ENCODE data around the gene CRYZ. TPM values are rescaled to one million over a fixed set of nuclear protein-coding genes. Genes with fewer than 3 reads are reported as not detected.

The CRYZ gene
- total and polyA plus RNA-seq, 2 experiments from 2014 or later: 23.5 to 26.9 TPM

GRCh38 chr1:74775735-74776134 is 42.9 kb upstream of the CRYZ start:
- Histone ChIP-seq H3F3A (ENCODE audit: insufficient read depth) (no peaks in the 10 kb centered on the region), H3K79me2 (ENCODE audit: insufficient read depth) (no peaks in the 10 kb centered on the region), H3K27ac (no peak overlapping the region), H3K4me1 (ENCODE audit: insufficient read depth) (no peaks in the 10 kb centered on the region), H3K4me3 (no peak overlapping the region), H3K36me3 (ENCODE audit: low read depth) (no peaks in the 10 kb centered on the region), H2AFZ (no peak overlapping the region), H3K9ac (no peak overlapping the region), H3K27me3 (replicated peaks; ENCODE audit: insufficient read depth) (peaks cover 18% of the 10 kb centered on the region), H3K9me3 (ENCODE audit: low read depth) (no peaks in the 10 kb centered on the region), H4K20me1 (ENCODE audit: insufficient read depth) (no peaks in the 10 kb centered on the region), H3K4me2 (ENCODE audit: unreplicated experiment) (no peak overlapping the region), H3K9me2 (ENCODE audit: insufficient read depth) (no peaks in the 10 kb centered on the region)
- in situ Hi-C loops (cut with MboI): no loop called here
- no peak for TF ChIP-seq EZH2phosphoT487 (IDR thresholded peaks at IDR 0.05; ENCODE audit: insufficient read depth, low read depth)
- TF ChIP-seq EZH2 (IDR thresholded peaks at IDR 0.05; ENCODE audit: insufficient read depth, poor library complexity, severe bottlenecking): no peak
- WGBS, 2 experiments (ENCODE audit: low coverage in 1 of 2, low lambda C conversion rate in 2 of 2, missing lambda C conversion rate in 2 of 2): 75 to 78% methylated on average over 2 of the region's 2 CpGs
- no peak for DNase-seq

DNA sequence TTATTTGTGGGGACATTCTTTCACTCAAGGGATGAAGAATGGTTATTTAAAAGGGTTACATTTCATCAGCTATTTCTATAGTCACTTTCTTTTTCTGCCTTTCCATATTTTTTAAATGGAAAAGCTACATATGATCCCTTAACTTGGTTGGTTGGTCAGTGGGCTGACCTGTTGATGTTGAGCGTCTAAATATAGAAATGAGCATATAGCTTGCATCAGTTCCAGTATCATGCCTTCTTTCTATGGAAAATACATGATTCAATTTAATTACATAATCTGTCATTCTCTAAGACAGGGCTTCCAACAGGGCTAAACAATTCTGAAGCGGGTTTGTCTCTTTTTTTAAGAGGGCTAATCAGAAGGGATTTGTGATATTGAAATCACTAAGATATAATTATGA is 40.7 kb upstream of the CRYZ start:
- Histone ChIP-seq H3K4me1 (ENCODE audit: insufficient read depth) (no peaks in the 10 kb centered on the region), H3K27me3 (replicated peaks; ENCODE audit: insufficient read depth) (peaks cover 18% of the 10 kb centered on the region), H3K79me2 (ENCODE audit: insufficient read depth) (no peaks in the 10 kb centered on the region), H3K9ac (no peak overlapping the region), H3K4me3 (no peak overlapping the region), H3K9me2 (ENCODE audit: insufficient read depth) (no peaks in the 10 kb centered on the region), H4K20me1 (ENCODE audit: insufficient read depth) (no peaks in the 10 kb centered on the region), H3K4me2 (ENCODE audit: unreplicated experiment) (no peak overlapping the region), H3F3A (ENCODE audit: insufficient read depth) (no peaks in the 10 kb centered on the region), H3K9me3 (ENCODE audit: low read depth) (no peaks in the 10 kb centered on the region), H3K27ac (no peak overlapping the region), H3K36me3 (ENCODE audit: low read depth) (no peaks in the 10 kb centered on the region), H2AFZ (no peak overlapping the region)
- in situ Hi-C loops (cut with MboI): loop anchor here (5.0 kb wide), 1 partner anchor 429 kb away; no protein-coding TSS in a partner anchor
- WGBS, 2 experiments (ENCODE audit: low coverage in 1 of 2, low lambda C conversion rate in 2 of 2, missing lambda C conversion rate in 2 of 2): 45 to 54% methylated on average over 2 of the region's 2 CpGs
- DNase-seq: no peak
- TF ChIP-seq EZH2phosphoT487 (IDR thresholded peaks at IDR 0.05; ENCODE audit: insufficient read depth, low read depth): no peak
- no peak for TF ChIP-seq EZH2 (IDR thresholded peaks at IDR 0.05; ENCODE audit: insufficient read depth, poor library complexity, severe bottlenecking)

DNA sequence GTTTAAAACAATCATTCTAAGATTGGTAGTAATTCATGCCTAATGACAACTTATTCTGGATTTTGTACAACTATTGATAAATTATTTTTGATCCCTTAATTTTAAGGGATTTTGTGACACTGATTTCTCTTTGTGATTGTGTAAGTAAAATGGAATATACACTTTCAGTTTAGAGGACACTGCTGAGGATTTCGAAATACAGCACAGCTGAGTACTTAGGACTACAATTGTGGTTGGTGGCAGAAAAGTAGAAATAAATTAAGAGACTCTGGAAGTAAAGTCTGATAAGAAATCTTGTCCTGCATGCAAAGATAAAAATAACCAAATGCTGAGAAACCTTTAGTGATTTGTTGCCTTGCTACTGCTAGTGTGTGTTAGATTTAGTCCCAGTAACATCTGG is 40.1 kb upstream of the CRYZ start:
- no peaks in the 10 kb centered on the region for H3K4me1 ChIP-seq (ENCODE audit: insufficient read depth)
- no peak overlapping the region for H3K4me2 ChIP-seq (ENCODE audit: unreplicated experiment)
- in situ Hi-C loops (cut with MboI): loop anchor here (5.0 kb wide), 1 partner anchor 429 kb away; no protein-coding TSS in a partner anchor

GRCh38 chr1:74771913-74772515 is 39.2 kb upstream of the CRYZ start:
- H3K27ac ChIP-seq: no peak overlapping the region
- no peaks in the 10 kb centered on the region for H3K9me3 ChIP-seq (ENCODE audit: low read depth)
- no peaks in the 10 kb centered on the region for H3K36me3 ChIP-seq (ENCODE audit: low read depth)
- H3K9ac ChIP-seq: no peak overlapping the region
- in situ Hi-C loops (cut with MboI): loop anchor here (5.0 kb wide), 1 partner anchor 430 kb away; no protein-coding TSS in a partner anchor
- H2AFZ ChIP-seq: no peak overlapping the region
- H3K27me3 ChIP-seq (replicated peaks; ENCODE audit: insufficient read depth): peaks cover 18% of the 10 kb centered on the region
- H3K79me2 ChIP-seq (ENCODE audit: insufficient read depth): no peaks in the 10 kb centered on the region
- no peaks in the 10 kb centered on the region for H3K4me1 ChIP-seq (ENCODE audit: insufficient read depth)
- H4K20me1 ChIP-seq (ENCODE audit: insufficient read depth): no peaks in the 10 kb centered on the region
- TF ChIP-seq EZH2 (IDR thresholded peaks at IDR 0.05; ENCODE audit: insufficient read depth, poor library complexity, severe bottlenecking) (no peak), EZH2phosphoT487 (IDR thresholded peaks at IDR 0.05; ENCODE audit: insufficient read depth, low read depth) (no peak)
- H3K4me3 ChIP-seq: no peak overlapping the region
- no peaks in the 10 kb centered on the region for H3K9me2 ChIP-seq (ENCODE audit: insufficient read depth)
- DNase-seq: peak; percentile 65
- no peak overlapping the region for H3K4me2 ChIP-seq (ENCODE audit: unreplicated experiment)
- 22 to 24% methylated on average over 7 of the region's 7 CpGs for WGBS, 2 experiments (ENCODE audit: low coverage in 1 of 2, low lambda C conversion rate in 2 of 2, missing lambda C conversion rate in 2 of 2)
- H3F3A ChIP-seq (ENCODE audit: insufficient read depth): no peaks in the 10 kb centered on the region

More for the DNA sequence above, 40.1 kb upstream of the CRYZ start:
- Histone ChIP-seq H3K9ac (no peak overlapping the region), H3K9me2 (ENCODE audit: insufficient read depth) (no peaks in the 10 kb centered on the region), H2AFZ (no peak overlapping the region), H3K36me3 (ENCODE audit: low read depth) (no peaks in the 10 kb centered on the region), H3K9me3 (ENCODE audit: low read depth) (no peaks in the 10 kb centered on the region), H3K4me3 (no peak overlapping the region), H3F3A (ENCODE audit: insufficient read depth) (no peaks in the 10 kb centered on the region), H3K27me3 (replicated peaks; ENCODE audit: insufficient read depth) (peaks cover 18% of the 10 kb centered on the region), H3K79me2 (ENCODE audit: insufficient read depth) (no peaks in the 10 kb centered on the region), H3K27ac (no peak overlapping the region), H4K20me1 (ENCODE audit: insufficient read depth) (no peaks in the 10 kb centered on the region)
- 4% methylated on average over 1 of the region's 1 CpG for WGBS, 2 experiments (ENCODE audit: low coverage in 1 of 2, low lambda C conversion rate in 2 of 2, missing lambda C conversion rate in 2 of 2)
- TF ChIP-seq EZH2 (IDR thresholded peaks at IDR 0.05; ENCODE audit: insufficient read depth, poor library complexity, severe bottlenecking) (no peak), EZH2phosphoT487 (IDR thresholded peaks at IDR 0.05; ENCODE audit: insufficient read depth, low read depth) (no peak)
- DNase-seq: no peak
